ENCODE data around the gene PEX14. TPM values are rescaled to one million over a fixed set of nuclear protein-coding genes. Genes with fewer than 3 reads are reported as not detected.
"Not testable (repeated sequence)": the region's sequence is repeated elsewhere in the genome, so short reads cannot be mapped to it uniquely, and the experiment has no call there.

Gene PEX14
- total and polyA plus RNA-seq, 5 experiments from 2014 or later = 3.3 to 23.7 (median 5.5) TPM

GRCh38 chr1:10456661-10457060 lies 18.1 kb upstream of the PEX14 start:
- Mint-ChIP-seq H3K27me3 (no peaks in the 10 kb centered on the region), H3K27ac (peak overlapping the region in 3 of 10 donors; percentile 32 to 72 (median 64)), H3K36me3 (peaks cover 0 to 33% (median 0%) of the 10 kb centered on the region in 3 donors), H3K4me1 (peaks cover 1 to 16% (median 6%) of the 10 kb centered on the region in 4 donors), H3K4me3 (no peak overlapping the region), H3K9me3 (no peaks in the 10 kb centered on the region)
- DNase-seq (no peak), ATAC-seq (no peak)
- POLR2A ChIA-PET = no interaction called here

- Mint-ChIP-seq H3K36me3 (peaks cover 0 to 41% (median 0%) of the 10 kb centered on the region in 3 donors), H3K4me1 (peaks cover 1 to 16% (median 6%) of the 10 kb centered on the region in 4 donors)
- H3K27me3 Mint-ChIP-seq, H3K4me3 Mint-ChIP-seq, ATAC-seq, H3K27ac Mint-ChIP-seq, H3K9me3 Mint-ChIP-seq, DNase-seq, POLR2A ChIA-PET: not testable (repeated sequence)
Observed at GRCh38 chr1:10457462-10457861, 17.3 kb upstream of the PEX14 start.

- Mint-ChIP-seq H3K4me1 (peaks cover 1 to 16% (median 6%) of the 10 kb centered on the region in 4 donors), H3K36me3 (peaks cover 0 to 45% (median 0%) of the 10 kb centered on the region in 3 donors), H3K4me3 (no peak overlapping the region), H3K27ac (peak overlapping the region in 2 of 10 donors; percentile 11 to 19), H3K27me3 (no peaks in the 10 kb centered on the region), H3K9me3 (no peaks in the 10 kb centered on the region)
- DNase-seq (no peak), ATAC-seq (no peak)
- POLR2A ChIA-PET = interaction anchor here (0.6 kb wide), 1 partner anchor 37 kb away, joined by 4 read pairs; no protein-coding TSS in a partner anchor
Observed at GRCh38 chr1:10457875-10458274, 16.9 kb upstream of the PEX14 start.

- POLR2A ChIA-PET = no interaction called here
- Mint-ChIP-seq H3K27me3 (no peaks in the 10 kb centered on the region), H3K9me3 (no peaks in the 10 kb centered on the region), H3K36me3 (peaks cover 0 to 57% (median 0%) of the 10 kb centered on the region in 3 donors), H3K4me3 (no peak overlapping the region), H3K4me1 (peaks cover 1 to 16% (median 6%) of the 10 kb centered on the region in 4 donors), H3K27ac (no peak overlapping the region)
- ATAC-seq (no peak), DNase-seq (no peak)
Observed at GRCh38 chr1:10459184-10459583, 15.6 kb upstream of the PEX14 start.

- Mint-ChIP-seq H3K27ac (no peak overlapping the region), H3K9me3 (no peaks in the 10 kb centered on the region), H3K4me1 (peaks cover 5 to 12% (median 9%) of the 10 kb centered on the region in 4 donors), H3K27me3 (no peaks in the 10 kb centered on the region), H3K36me3 (peaks cover 0 to 65% (median 0%) of the 10 kb centered on the region in 3 donors), H3K4me3 (no peak overlapping the region)
- ATAC-seq = no peak
- DNase-seq = no peak
- POLR2A ChIA-PET = no interaction called here
Observed at GRCh38 chr1:10467078-10467477, 7.7 kb upstream of the PEX14 start.

- H3K27me3 Mint-ChIP-seq = no peaks in the 10 kb centered on the region
- no peak overlapping the region for H3K4me3 Mint-ChIP-seq
- H3K27ac Mint-ChIP-seq = no peak overlapping the region
- POLR2A ChIA-PET = interaction anchor here (0.7 kb wide), 1 partner anchor 288 kb away, joined by 3 read pairs; no protein-coding TSS in a partner anchor
- H3K36me3 Mint-ChIP-seq = peaks cover 0 to 39% (median 0%) of the 10 kb centered on the region in 3 donors
- H3K4me1 Mint-ChIP-seq = peaks cover 10 to 34% (median 28%) of the 10 kb centered on the region in 4 donors
- ATAC-seq (no peak), DNase-seq (no peak)
- no peaks in the 10 kb centered on the region for H3K9me3 Mint-ChIP-seq
Observed at GRCh38 chr1:10470043-10470442, 4.7 kb upstream of the PEX14 start.

- Mint-ChIP-seq H3K27ac (peak overlapping the region; percentile 85 to 97 (median 93)), H3K4me3 (peak overlapping the region; percentile 84 to 99 (median 95)), H3K36me3 (peaks cover 0 to 30% (median 0%) of the 10 kb centered on the region in 3 donors), H3K9me3 (no peaks in the 10 kb centered on the region), H3K27me3 (no peaks in the 10 kb centered on the region), H3K4me1 (peaks cover 23 to 48% (median 43%) of the 10 kb centered on the region in 4 donors)
- ATAC-seq = peak; percentile 11 to 12
- POLR2A ChIA-PET = interaction anchor here (0.6 to 1.8 kb wide), 2 partner anchors 42 to 1251 kb away, joined by 4 to 6 read pairs; partner anchors contain the start of gene CENPS
- peak in 1 of 10 donors; percentile 0 for DNase-seq
Observed at GRCh38 chr1:10471411-10472219, 3.1 kb upstream of the PEX14 start.

GRCh38 chr1:10472220-10473144 lies 2.3 kb upstream of the PEX14 start, which contains the start of gene DFFA:
TSS of gene DFFA (minus strand) at chr1:10472529. CDS start at chr1:10472458, 71 bp downstream.
- Mint-ChIP-seq H3K27me3 (no peaks in the 10 kb centered on the region), H3K4me3 (peak within 1 kb of the TSS; percentile 84 to 99 (median 95)), H3K36me3 (peaks cover 0 to 22% (median 0%) of the 10 kb centered on the region in 3 donors), H3K4me1 (peaks cover 23 to 54% (median 48%) of the 10 kb centered on the region in 4 donors), H3K27ac (peak within 1 kb of the TSS; percentile 85 to 97 (median 93)), H3K9me3 (no peaks in the 10 kb centered on the region)
- peak; percentile 84 for ATAC-seq
- DNase-seq = peak; percentile 76 to 96 (median 90)
- POLR2A ChIA-PET = interaction anchor here (0.6 to 1.8 kb wide), 4 partner anchors 43 to 1252 kb away, joined by 3 to 6 read pairs (median 4); partner anchors contain the start of genes CENPS and PGD

- peaks cover 0 to 15% (median 0%) of the 10 kb centered on the region in 3 donors for H3K36me3 Mint-ChIP-seq
Observed at GRCh38 chr1:10473145-10473765, 1.5 kb upstream of the PEX14 start.

GRCh38 chr1:10474309-10474612 lies 489 bp upstream of the PEX14 start:
- not testable (repeated sequence) for H3K9me3 Mint-ChIP-seq, ATAC-seq, H3K27me3 Mint-ChIP-seq, H3K36me3 Mint-ChIP-seq, DNase-seq
- Mint-ChIP-seq H3K4me3 (peak overlapping the region; percentile 80 to 97 (median 94)), H3K27ac (peak overlapping the region in 9 of 10 donors; percentile 83 to 97 (median 92)), H3K4me1 (peaks cover 23 to 60% (median 52%) of the 10 kb centered on the region in 4 donors)
- POLR2A ChIA-PET = interaction anchor here (0.7 to 1.2 kb wide), 3 partner anchors 75 to 1659 kb away, joined by 3 read pairs; partner anchors contain the start of gene PGD

More at GRCh38 chr1:10473145-10473765, 1.5 kb upstream of the PEX14 start:
- ATAC-seq = no peak
- H3K4me3 Mint-ChIP-seq = peak overlapping the region; percentile 84 to 99 (median 95)
- H3K27ac Mint-ChIP-seq = peak overlapping the region in 6 of 10 donors; percentile 29 to 97 (median 88)
- H3K9me3 Mint-ChIP-seq = no peaks in the 10 kb centered on the region
- H3K4me1 Mint-ChIP-seq = peaks cover 23 to 56% (median 49%) of the 10 kb centered on the region in 4 donors
- no peak for DNase-seq
- no peaks in the 10 kb centered on the region for H3K27me3 Mint-ChIP-seq
- POLR2A ChIA-PET = interaction anchor here (0.6 to 1.8 kb wide), 4 partner anchors 43 to 1044 kb away, joined by 3 to 6 read pairs (median 3); partner anchors contain the start of genes CENPS and PGD

GRCh38 chr1:10475510-10475909 lies 760 bp downstream of the PEX14 start:
- H3K9me3 Mint-ChIP-seq = no peaks in the 10 kb centered on the region
- H3K36me3 Mint-ChIP-seq = peaks cover 0 to 8% (median 0%) of the 10 kb centered on the region in 3 donors
- DNase-seq (no peak), ATAC-seq (no peak)
- H3K4me1 Mint-ChIP-seq = peaks cover 23 to 64% (median 54%) of the 10 kb centered on the region in 4 donors
- POLR2A ChIA-PET = interaction anchor here (1.2 kb wide), 1 partner anchor 19 kb away, joined by 5 read pairs; no protein-coding TSS in a partner anchor
- peak overlapping the region; percentile 84 to 97 (median 94) for H3K4me3 Mint-ChIP-seq
- H3K27me3 Mint-ChIP-seq = no peaks in the 10 kb centered on the region
- H3K27ac Mint-ChIP-seq = peak overlapping the region; percentile 83 to 97 (median 92)
